Activated T-helper 1 cell treated with anti-CD3 and anti-CD28 coated beads, Interleukin-2, amount 50 U/mL, for 16 hours (primary cell): ENCODE results near the gene NCS1.

Experiments used
- DNase-seq, 2 donors: peaks; one replicate each; pipeline ENCODE4 v3.0.0-alpha.2; 2020; ENCODE audit warnings: low read depth in 1 of 2, low spot score in 1 of 2

NCS1 gene

DNA sequence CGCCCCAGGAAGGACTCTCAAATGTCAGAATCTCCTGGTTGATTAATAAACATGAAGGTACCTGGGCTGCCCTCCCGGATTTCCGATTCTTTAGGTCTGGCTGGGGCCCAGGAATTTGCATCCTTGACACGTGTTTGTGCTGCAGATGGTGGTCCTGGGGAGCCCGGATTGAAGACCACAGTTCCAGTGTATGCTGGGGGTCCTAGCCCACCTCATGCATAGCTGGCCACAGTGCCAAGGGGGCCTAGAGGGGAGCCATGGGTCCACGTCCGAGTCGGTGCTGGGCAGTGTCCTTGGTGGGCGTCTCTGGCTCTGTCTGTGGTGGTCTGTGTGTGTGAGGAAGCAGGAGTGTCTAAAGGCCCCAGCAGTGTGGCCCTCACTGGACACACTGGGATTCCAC, 3.2 kb downstream of the NCS1 start:
- no peak for DNase-seq

DNA sequence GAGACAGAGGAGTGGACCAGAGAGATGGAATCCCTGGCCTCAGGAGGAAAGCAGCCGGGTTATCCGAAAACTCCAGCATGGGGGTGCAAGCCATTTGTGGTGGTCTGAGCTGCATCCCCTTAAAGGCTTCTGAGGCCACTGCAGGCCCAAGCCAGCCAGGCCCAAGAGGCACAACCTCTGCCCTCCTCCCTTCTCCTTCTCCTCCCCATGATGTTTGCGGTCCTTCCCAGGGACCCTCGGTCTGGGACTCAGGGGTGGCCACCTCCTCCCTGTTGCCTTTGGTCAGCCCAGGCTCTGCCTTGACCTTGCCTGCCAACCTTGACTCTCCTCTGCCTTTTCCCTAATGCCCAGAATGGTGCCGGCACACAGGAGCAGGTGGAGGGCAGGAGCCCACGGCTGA, 4.6 kb downstream of the NCS1 start:
- DNase-seq, result no peak

- DNase-seq, result no peak
Observed at GRCh38 chr9:130177898-130178805, 5.9 kb downstream of the NCS1 start.

GRCh38 chr9:130179331-130179907, 7.2 kb downstream of the NCS1 start:
- no peak for DNase-seq

DNA sequence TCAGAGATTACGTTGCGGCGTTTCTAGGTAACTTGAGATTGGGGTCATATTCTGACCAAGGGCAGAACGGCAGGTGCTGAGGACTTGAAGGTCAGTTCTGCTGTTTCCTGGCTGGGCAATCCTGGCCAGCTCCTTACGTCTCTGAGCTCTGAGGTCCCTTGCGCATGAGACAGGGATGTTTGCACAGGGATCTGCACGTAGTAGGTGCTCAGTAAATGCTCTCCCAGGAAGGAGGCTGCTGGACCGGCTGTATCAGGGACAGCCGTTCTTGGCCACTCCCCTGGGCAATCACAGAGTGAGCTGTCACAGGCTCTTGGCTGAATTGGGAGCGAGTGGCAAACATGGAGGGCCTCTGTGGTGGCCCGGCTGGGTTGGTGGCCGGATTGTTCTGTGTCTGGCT, 8.3 kb downstream of the NCS1 start:
- no peak for DNase-seq

GRCh38 chr9:130181678-130182380, 9.6 kb downstream of the NCS1 start:
- DNase-seq, result no peak

- no peak for DNase-seq
Observed at GRCh38 chr9:130182381-130182909, 10.2 kb downstream of the NCS1 start.

DNA sequence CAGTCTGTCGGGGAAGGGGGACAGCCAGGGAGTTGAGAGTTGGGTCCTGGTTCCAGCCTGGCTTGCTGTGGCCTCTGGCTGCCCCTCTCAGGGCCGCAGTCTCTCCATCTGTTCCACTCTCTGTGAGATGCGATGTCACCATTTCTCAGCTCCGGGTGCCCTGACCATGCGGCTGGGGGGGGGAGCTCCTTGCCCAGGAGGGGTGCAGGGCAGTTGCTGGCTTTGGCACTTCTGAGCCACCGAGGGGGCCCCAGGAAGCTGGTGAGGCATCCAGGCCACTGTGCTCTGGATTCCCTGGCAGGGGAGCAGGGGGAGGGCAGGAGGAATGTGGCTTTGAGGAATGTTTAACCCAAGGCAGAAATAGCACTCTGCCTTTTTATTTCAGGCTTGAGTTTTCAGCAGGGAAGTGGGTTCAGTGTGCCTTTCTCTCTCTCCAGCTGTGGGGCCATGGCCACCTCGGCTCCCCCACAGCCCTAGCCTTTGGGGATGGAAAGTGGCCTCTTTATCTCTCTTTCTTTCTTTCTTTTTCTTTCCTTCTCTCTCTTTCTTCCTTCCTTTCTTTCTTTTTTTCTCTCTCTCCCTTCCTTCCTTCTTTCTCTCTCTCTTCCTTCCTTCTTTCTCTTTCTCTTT, 11.0 kb downstream of the NCS1 start:
- no peak for DNase-seq

- DNase-seq, result no peak
Observed at GRCh38 chr9:130185017-130185416, 12.8 kb downstream of the NCS1 start.

DNA sequence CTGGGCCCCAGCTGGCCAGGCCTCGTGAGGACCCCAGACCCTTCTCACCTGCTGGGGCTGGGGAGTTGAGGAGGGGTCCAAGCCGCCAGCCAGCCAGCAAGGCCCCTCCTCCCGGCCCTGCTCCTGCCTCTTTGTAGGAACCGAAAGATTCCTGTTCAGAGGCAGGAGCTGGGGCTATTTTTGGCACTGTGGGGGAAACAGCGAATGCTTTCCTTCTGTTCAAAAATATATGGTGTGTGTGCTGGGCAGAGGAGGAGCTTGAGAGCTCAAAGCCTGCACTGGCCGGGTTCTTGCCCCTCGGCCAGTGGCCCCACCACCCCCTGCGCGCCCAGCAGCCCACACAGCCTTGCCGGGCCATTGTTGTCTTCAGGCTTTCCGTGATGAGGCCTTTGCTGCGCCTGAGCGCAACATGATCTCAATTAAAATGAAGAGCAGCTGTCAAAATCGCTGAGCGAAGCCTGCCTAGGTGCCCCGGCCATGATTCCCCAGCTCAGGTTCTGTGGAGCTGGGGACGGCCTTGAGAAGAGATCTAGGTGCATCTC, 13.4 kb downstream of the NCS1 start:
- DNase-seq, result no peak

- DNase-seq, result no peak
Observed at GRCh38 chr9:130186051-130186450, 13.8 kb downstream of the NCS1 start.

DNA sequence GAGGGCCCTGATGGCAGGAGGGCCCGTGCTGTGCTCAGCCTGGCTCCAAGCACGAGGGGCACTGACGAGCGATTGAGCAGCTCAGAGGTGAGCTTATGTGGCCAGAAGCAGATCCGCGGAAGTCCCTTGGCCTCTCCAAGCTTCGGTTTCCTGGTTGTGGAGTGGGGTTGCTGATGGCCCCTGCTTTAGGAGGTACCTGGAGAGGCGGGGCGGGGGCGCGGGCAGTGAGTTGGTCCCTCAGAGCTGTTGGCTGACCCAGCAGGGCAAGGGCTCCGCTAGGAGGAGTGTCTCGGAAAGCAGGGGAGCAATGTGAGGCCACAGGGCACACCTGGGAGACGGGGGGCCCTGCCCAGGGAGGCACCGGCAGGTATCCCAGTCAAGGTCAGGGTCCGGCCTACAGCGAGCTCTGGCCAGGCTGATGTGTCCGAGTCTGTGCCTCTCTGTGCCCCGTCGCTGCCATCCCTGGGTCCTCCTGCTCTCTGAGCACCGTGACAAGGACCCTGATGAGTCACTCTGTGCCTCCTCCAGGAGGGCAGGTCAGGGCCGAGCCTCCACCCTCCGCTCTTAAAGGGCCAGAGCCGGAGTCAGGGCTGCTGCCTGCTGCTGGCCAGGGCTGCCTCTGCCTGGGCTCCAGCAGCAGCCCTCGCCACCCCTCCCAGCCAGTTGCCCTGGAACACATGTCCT, 14.8 kb downstream of the NCS1 start:
- no peak for DNase-seq

- DNase-seq, result no peak
Observed at GRCh38 chr9:130187523-130187846, 15.3 kb downstream of the NCS1 start.

GRCh38 chr9:130188860-130189481, 16.8 kb downstream of the NCS1 start:
- no peak for DNase-seq

GRCh38 chr9:130189840-130190239, 17.6 kb downstream of the NCS1 start:
- no peak for DNase-seq

DNA sequence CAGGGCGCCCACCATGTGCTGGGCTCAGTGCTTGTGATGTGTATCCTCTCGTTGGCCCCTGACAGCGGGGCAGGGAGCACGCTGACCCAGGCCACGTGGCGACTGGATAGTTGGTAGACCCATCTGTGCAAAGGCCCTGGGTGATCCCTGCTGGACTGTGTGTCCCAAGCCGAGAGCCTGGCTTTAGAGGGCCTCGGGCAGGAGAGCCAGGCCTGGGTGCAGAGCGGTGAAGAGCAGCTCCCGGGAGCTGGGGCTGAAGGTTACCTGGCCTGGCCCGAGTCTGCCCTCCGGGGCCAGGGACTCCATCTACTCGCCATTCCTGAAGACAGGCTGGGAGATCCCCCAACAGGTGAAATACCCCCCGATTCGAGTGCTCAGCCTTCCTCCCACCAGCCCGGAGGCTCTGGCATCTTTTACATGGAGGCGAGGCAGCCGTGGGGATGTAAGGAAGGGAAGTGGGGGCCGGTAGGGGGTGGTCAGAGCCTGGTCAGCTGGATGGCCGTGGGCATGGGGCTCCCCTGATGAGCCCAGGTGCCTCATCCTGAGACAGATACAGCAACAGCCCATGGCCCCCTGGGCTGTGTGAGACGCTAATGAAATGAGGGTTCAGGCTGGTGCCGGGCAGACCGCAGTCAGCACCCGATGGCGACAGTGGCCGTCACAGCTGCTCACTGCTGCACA, 19.0 kb downstream of the NCS1 start:
- DNase-seq, result no peak

DNA sequence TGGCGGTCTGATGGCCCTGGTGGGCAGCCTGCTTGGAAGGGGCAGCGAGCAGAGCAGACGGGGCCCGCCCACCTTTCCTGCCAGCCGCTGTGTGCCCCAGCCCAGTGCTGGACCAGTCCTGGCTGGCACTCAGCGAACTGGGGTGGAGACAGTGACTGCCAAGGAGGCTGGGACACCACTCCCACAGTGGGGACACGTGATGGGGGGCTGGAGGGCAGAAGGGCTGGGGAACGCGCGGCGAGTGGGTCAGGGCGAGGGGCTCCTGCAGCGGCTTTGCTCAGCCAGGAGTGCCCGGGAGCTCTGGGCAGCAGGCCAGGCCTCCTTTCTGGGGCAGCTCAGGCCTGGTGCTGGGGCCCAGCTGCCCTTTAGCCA, 19.5 kb downstream of the NCS1 start:
- no peak for DNase-seq

DNA sequence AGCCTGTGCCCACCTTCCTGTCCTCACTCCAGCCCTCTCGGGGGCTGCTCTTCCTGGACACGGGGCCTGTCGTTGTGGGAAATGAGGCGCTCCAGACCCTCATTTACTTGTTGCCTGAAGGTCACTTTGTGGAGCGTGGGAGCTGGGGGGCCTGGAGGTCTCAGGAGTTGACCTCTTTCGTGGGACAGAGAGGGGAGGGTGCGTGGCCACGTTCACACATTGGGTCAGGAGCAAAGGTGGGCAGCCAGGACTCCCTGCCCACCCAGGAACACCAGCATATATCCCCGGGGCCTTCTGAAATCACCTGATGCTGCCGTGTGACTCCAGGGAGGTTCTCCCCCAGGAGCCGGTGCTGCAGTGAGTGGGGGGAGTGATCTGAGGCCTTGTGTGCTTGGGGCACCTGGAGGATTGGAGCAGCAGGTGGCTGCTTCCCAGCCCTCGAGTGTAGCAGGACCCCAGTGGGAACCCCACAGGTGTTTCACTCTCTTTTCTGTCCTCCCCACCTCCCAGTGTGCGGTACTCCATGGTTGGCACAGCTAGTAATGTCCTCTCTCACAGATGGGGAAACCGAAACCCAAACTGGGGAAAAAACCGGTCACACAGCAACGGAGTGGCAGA, 20.3 kb downstream of the NCS1 start:
- no peak for DNase-seq

DNA sequence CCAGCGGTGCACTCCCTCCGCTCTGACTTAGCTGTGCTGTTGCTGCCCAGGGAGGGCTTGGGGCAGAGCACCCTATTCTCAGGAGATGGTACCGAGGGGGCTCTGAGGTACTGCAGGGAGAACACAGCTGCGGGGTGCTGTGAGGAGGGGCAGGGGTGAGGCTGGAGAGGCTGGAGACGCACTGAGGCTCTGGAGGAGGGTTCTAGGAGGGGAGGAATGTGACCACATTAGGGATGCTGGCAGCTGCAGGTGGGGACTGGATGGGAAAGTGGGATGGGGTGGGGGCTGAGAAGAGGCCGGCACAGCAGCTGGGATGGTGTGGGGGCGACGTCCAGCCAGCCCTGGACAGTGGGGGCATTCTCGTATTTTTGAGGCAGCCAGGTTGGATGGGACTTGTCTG, 20.9 kb downstream of the NCS1 start:
- no peak for DNase-seq
